Measurements from ENCODE around the gene RAI1.

Gene RAI1

GRCh38 chr17:17732892-17733670, 51.8 kb downstream of the RAI1 start:
- no peak for DNase-seq (ENCODE audit: low spot score)

- DNase-seq (ENCODE audit: low spot score) = no peak
These were observed 55.2 kb downstream of the RAI1 start for GRCh38 chr17:17736205-17737183.

- DNase-seq (ENCODE audit: low spot score) = no peak
These were observed 57.0 kb downstream of the RAI1 start for GRCh38 chr17:17737961-17738894.

GRCh38 chr17:17738901-17739300, 57.6 kb downstream of the RAI1 start:
- no peak for DNase-seq (ENCODE audit: low spot score)

GRCh38 chr17:17739388-17740066, 58.3 kb downstream of the RAI1 start:
- DNase-seq (ENCODE audit: low spot score) = no peak

- no peak for DNase-seq (ENCODE audit: low spot score)
These were observed 59.5 kb downstream of the RAI1 start for GRCh38 chr17:17740615-17741348.

GRCh38 chr17:17741349-17742023, 60.2 kb downstream of the RAI1 start:
- DNase-seq (ENCODE audit: low spot score) = no peak

GRCh38 chr17:17742133-17742621, 60.9 kb downstream of the RAI1 start:
- no peak for DNase-seq (ENCODE audit: low spot score)

- no peak for DNase-seq (ENCODE audit: low spot score)
These were observed 61.6 kb downstream of the RAI1 start for GRCh38 chr17:17742688-17743390.

GRCh38 chr17:17743391-17744112, 62.3 kb downstream of the RAI1 start:
- DNase-seq (ENCODE audit: low spot score) = no peak

GRCh38 chr17:17744116-17744515, 62.9 kb downstream of the RAI1 start:
- DNase-seq (ENCODE audit: low spot score) = no peak

- DNase-seq (ENCODE audit: low spot score) = no peak
These were observed 64.5 kb downstream of the RAI1 start for GRCh38 chr17:17745476-17746455.

GRCh38 chr17:17748179-17748578, 66.9 kb downstream of the RAI1 start:
- DNase-seq (ENCODE audit: low spot score) = no peak

GRCh38 chr17:17748604-17749003, 67.3 kb downstream of the RAI1 start:
- no peak for DNase-seq (ENCODE audit: low spot score)

GRCh38 chr17:17749025-17749772, 67.9 kb downstream of the RAI1 start:
- no peak for DNase-seq (ENCODE audit: low spot score)

GRCh38 chr17:17749921-17750320, 68.7 kb downstream of the RAI1 start:
- no peak for DNase-seq (ENCODE audit: low spot score)

GRCh38 chr17:17750881-17751280, 69.6 kb downstream of the RAI1 start:
- no peak for DNase-seq (ENCODE audit: low spot score)

All from SW480 (cell line).